COLO668 (cell line): ENCODE measurements around the gene MRPL4.
"Not testable (repeated sequence)": the region's sequence is repeated elsewhere in the genome, so short reads cannot be mapped to it uniquely, and the experiment has no call there.

ENCODE experiments used
- DNase-seq: peaks from one replicate; lab custom pipeline; 2025; ENCODE audit not compliant: unreplicated experiment; lab: John Stamatoyannopoulos, UW

The MRPL4 gene

DNA sequence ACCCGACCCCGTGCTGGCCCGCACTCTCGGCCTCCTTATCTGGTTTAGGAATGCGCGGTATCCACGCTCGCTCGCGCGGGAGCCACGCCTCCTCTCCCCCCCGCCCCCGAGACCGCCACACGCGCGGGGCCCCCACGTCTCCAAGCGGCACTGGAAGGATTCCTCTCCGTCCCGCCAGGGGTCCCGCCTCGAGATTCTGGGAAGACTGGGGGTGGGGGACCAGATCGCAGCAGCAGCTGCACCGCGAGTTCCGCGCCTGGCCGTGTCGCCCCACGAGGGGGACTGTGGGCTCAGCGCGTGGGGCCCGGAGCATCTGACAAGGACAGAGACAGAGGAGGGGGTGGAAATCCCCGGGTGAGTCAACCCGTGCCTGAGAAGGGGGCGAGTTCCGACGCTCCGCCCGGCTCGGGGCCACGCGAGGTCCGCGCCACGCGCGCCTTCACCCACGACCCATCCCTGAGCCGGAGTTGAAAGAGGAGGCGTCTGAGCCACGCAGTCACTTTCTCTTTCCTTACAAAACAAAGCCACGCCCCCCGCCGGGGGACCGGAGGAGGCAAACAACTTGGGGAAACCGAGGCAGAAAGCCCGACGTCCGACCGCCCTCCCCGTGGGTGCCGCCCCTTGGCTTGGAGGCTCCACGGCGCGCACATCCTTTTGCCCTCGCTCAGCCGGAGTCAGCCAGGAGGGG is 21.7 kb upstream of the MRPL4 start:
- DNase-seq, result peak; percentile 19

DNA sequence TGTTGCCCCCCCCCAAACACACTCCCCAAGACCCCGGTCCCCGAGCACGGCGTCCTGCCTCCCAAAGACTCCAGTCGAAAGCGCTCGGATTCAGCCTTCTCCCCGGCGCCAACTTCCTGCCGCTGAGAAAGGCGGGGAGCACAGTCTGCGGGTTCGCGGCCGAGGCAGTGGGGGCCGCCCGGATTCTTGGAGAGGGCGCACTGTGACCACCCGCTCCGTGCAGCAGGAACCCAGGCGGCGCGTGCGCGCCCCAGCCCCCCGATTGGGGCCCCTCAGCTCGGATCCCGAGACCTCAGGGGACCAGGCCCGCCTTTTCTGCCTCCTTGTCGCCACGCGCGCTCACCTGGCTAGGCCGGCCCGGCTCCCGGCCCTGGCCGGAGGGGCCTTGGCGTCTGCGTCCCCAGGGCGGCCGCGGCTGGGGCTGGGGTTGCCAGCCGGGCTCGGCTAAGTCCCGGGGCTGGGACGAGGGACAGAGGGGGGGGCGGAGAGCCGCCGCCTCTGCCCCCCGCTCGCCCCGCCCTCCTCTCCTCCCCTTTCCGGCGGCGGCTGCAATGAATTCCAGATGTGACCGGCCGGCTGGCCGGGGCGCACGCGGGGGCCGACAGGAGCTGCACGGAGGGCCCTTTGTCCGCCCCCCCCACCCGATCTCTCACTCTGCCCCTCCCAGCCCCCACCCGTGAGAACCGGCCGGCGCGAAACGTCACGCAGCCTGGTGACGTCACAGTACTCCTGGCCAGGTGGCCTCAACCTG is 21.0 kb upstream of the MRPL4 start, which contains the start of gene S1PR2:
Gene S1PR2, minus strand, starts transcription at position 471 of the 751 bp plus-strand sequence. CDS start 6,426 bp downstream, outside the sequence.
- peak; percentile 84 for DNase-seq

DNA sequence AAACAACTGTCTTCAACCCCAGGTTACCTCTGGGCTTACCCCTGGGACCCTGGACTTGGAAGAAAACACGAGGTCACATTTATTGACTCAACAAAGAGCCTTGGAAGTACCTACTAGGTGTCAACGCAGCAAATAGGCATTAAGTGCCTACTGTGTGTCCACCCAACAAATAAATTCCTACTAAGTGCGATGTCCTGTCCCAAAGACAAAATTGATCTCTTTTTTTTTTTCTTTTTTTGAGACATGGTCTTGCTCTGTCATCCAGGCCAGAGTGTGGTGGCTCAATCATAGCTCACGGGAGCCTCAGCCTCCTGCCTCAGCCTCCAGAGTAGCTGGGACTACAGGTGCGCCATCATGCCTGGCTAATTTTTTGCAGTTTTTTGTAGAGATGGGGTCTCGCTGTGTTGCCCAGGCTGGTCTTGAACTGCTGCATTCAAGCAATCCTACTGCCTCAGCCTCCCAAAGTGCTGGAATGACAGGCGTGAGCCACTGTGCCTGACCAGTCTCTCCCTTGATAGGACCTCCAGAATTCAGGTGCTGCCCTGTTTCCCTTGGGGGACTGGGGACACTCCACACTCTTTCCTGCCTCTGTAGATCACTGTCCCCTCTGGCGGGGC is 20.3 kb upstream of the MRPL4 start:
- no peak for DNase-seq

DNA sequence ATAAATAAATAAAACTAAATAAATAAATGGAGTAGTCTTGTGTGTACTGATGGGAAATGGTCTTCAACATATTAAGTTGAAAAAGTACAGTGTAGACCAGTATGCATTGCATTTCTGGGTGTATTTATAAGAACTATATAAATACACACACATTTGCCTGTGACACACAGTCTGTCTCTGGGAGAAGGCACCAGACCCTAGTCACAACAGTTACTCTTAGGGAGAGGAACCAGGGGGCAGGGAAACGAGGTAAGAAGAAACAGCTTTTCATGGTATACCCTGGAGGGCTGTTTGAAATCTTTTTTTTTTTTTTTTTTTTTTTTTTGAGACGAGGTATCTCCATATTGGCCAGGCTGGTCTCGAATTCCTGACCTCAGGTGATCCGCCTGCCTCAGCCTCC is 18.1 kb upstream of the MRPL4 start:
- DNase-seq, result no peak

DNA sequence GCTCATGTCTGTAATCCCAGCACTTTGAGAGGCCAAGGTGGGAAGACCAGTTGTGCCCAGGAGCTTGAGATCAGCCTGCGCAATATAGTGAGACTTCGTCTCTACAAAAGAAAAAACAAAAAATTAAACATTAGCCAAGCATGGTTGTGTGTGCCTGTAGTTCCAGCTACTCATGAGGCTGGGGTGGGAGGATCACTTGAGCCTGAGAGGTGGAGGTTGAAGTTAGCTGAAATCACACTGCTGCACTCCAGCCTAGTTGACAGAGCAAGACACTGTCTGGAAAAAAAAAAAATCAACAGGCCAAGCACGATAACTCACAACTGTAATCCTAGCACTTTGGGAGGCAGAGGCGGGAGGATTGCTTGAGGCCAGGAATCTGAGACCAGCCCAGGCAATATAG is 17.0 kb upstream of the MRPL4 start:
- no peak for DNase-seq

DNA sequence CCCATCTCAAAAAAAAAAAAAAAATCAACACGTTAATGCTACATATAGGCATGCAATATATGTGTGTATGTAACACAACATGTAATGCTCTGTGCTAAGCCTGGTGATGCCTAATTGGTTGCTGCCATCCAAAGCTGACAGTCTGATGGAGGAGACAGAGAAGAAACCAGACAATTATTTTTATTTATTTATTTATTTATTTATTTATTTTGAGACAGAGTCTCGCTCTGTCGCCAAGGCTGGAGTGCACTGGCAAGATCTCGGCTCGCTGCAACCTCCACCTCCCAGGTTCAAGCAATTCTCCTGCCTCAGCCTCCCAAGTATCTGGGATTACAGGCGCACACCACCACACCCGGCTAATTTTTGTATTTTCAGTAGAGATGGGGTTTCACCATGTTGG is 16.6 kb upstream of the MRPL4 start:
- not testable (repeated sequence) for DNase-seq

DNA sequence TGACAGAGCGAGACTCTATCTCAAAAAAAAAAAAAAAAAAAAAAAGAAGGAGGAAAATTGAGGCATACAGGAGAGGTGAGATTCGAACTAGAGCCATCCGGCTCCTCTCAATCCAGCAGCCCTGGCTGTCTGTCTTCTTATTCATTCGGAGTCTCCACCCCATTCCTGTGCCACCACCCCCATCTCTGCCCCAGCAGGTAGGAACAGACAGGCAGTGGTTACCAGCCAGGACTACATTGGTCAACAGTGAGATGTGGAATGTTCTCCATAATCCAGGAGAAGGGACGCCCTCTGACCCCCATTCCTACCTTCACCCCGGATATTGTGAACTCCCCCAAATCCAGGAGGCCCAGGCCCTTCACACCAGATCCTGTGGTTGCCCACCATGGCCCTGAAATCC is 14.3 kb upstream of the MRPL4 start:
- peak; percentile 28 for DNase-seq

DNA sequence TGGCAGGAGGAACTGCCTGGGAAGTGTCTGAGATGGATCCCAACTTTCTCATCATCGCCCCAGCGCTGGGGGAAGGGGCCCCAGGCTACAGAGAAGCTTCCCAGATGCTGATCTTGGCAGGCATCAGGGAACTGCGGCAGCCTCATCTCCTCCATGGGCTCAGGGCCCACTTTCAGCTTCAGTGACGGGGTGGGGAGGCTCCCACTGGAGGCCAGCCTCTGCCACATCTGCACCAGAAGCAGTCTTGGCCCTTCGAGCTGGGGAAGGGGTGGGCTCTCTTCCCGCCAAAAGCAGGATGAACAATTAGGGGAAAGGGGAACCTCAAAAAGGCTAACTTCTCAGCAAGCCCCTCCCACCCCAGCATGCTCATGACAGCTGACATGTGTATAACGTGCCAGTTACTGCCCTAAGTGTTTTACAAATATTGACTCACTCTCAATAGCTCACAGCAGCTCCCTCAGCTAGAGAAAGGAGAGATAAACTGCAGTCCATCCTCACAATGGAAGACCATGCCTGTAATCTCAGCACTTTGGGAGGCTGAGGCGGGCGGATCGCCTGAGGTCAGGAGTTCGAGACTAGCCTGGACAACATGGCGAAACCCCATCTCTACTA is 13.7 kb upstream of the MRPL4 start:
- DNase-seq, result peak; percentile 76

DNA sequence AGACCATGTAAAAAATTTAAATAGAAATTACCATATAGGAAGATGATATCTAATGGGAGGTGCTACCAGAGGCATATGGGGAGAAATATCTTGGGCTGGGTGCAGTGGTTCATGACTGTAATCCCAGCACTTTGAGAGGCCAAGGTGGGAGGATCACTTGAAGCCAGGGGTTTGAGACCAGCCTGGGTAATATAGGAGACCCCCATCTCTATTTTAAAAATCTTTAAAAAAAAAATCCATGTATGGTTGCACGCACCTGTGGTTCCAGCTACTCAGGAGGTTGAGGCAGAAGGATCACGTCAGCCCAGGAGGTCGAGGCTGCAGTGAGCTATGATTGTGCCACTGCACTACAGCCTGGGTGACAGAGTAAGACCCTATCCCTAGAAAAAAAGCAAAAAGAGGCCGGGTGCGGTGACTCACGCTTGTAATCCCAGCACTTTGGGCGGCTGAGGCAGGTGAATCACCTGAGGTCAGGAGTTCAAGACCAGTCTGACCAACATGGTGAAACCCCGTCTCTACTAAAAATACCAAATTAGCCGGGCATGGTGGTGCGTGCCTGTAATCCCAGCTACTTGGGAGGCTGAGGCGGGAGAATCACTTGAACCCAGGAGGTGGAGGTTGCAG is 10.1 kb upstream of the MRPL4 start:
- DNase-seq, result not testable (repeated sequence)

DNA sequence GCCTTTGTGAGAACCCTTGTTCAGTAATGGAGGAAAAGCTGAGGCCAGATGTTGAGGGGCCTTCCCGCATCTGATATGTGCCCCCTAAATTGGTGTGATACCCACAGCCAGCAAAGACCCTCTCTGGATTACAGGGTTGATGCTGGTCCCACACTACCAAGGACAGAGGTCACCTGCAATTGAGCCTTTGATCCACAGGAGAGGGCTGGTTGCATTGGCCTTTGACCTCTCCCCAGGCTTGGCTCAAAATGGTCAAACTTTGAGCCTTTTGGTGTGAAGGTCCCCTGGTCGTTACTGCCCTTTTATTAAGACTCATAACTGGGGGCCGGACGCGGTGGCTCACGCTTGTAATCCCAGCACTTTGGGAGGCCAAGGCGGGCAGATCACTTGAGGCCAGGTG is 8.4 kb upstream of the MRPL4 start:
- no peak for DNase-seq

DNA sequence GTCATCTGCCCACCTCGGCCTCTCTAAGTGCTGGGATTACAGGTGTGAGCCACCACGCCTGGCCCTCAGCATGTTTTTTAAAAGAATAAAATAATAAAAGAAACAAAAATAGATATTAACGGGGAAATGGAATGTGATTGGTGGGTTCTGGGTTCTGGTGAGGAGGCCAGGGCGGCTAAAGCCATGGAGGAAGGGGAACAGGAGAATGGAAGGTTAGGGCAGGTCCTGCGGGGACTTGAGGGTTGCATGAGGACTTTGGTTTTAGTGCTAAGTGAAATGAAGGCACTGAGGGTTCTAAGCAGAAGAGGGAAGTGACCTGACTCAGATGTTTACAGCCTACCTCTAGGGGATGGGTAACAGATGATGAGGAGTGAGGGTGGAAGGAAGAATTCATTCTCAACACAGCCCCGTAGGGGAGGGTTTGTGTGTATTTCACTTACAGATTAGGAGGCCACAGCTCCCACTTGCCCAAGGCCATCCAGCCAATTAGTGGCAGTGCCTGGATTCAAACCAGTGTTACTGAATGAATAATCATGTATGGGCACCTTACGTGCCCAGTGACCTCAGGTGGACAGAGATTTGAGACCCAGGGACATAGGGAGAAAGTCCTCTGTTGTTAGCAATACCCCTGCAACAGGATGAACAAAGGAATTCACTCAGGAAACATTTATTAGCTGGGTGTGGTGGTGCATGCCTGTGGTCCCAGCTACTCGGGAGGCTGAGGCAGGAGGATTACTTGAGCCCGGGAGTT is 6.7 kb upstream of the MRPL4 start:
- no peak for DNase-seq

DNA sequence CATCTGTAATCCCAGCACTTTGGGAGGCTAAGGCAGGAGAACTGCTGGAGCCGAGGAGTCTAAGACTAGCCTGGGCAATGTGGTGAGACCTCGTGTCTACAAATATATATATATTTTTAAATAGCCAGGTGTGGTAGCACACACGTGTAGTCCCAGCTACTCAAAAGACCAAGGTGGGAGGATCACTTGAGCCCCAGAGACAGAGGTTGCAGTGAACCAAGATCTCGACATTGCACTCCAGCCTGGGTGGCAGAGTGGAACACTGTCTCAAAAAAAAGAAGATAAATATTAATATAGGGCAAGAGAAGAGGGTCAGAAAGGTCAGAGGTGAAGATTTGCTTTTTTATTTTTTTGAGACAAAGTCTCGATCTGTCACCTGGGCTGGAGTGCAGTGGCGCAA is 5.5 kb upstream of the MRPL4 start:
- no peak for DNase-seq

DNA sequence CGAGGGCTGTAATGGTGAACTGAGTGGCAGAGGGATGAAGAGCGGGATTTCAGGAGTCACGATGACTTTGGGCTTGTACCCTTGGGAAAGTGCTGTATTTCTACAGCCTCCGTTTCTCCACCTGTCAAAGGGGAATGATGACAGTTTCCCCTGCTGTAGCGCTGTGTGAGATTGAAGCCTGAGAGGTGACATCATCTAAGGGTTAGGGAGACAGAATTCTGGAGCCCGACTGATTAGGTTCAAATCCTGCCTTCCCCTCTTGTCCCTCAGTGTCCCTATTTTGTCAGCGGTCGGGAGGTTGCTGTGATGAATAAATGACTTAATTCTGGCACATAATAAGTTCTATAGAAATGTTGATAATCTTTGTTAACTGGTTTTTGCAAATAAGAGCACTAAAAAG is 693 bp downstream of the MRPL4 start:
- DNase-seq, result no peak

DNA sequence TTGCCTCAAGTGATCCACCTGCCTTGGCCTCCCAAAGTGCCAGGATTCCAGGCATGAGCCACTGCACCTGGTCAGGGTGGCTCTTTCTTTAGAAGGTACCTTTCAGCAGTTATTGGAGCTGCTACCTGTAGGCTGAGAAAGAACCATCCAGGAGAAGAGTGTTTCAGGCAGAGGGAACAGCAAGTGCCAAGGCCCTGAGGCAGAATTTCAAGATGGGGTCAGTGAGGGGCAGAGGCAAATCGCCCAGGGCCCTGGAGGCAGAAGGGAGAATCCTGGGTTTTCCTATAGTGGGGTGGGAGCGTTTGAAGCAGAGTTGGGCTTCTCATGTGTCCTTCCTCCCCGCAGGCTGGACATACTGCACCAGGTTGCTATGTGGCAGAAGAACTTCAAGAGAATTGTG is 2.2 kb downstream of the MRPL4 start:
- no peak for DNase-seq

DNA sequence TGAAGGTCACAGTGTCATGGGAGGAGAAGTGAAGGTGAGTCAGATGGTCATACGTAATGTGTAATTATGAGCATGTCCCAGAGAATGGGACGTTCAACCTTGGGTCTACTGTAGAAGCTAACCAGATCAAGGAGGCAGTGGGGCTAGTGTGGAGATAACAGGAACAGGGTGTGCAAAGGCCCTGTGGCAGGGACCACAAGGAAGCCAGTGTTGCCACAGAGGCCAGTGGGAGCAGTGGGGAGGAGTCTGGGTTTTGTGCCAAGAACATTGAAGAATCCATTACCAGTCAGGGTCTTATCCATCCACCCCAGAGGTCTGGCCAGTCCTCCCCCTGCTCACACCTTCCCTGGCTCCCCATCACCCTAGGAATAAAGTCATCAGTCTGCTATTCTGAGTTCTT is 3.3 kb downstream of the MRPL4 start:
- no peak for DNase-seq

DNA sequence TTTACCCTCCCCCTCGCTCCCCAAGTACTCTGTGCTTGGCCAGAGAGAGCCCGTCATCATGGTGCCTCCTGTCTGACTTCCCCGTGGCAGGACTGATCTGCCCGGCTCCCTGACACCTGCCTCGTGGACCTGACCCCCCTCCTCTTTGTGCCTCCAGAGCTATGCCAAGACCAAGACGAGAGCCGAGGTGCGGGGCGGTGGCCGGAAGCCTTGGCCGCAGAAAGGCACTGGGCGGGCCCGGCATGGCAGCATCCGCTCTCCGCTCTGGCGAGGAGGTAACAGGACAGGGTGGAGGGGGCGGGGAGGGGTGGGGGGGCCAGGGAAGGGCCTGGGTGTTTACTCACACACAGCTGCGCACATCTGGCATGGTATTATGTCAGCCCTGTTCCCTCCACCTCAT is 4.5 kb downstream of the MRPL4 start:
- no peak for DNase-seq

DNA sequence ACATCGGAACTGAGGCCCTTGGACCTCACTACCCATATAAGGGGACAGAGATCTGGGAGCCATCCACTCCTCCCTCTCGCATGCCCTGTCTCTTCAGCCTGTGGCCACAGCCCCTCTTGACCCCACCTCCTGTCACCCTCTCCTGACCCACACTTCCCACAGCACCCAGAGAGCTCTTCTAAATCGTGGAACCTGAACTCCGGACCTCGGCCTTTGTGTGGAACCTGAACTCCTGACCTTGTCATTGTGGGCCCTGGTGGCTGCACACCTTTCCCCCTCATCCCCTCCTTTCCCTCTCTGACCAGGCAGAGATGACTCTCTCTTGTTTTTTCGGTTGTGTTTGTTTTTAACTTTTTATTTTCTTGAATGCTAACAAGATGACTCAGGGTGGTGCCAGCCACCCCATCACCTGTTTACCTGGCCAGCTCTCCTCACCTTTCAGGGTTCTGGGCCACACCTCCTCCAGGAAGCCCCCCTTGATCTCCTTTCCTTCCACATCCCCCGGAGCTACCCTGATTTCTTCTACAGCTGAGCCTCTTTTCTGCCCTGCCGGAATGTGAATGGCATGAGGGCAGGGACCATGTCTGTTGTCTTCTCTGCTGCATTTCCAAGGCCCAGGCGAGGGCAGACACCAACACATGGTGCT is 5.1 kb downstream of the MRPL4 start:
- DNase-seq, result no peak

DNA sequence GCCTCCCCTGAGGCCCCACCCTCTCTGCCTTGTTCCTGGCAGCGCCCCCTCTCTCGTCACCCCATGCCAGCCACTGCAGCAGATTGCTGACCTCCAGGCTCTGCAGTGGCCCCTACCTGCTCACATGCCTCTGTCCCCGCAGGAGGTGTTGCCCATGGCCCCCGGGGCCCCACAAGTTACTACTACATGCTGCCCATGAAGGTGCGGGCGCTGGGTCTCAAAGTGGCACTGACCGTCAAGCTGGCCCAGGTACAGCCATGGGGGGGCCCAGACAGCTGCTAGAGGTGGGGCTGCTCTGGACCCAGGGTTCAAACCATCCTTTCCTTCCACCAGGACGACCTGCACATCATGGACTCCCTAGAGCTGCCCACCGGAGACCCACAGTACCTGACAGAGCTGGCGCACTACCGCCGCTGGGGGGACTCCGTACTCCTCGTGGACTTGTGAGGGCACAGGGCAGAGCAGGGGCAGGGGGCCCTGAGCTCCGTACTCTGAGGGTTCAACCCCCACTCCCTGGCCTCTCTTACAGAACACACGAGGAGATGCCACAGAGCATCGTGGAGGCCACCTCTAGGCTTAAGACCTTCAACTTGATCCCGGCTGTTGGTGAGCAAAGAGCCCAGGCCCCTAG is 6.2 kb downstream of the MRPL4 start:
- no peak for DNase-seq

DNA sequence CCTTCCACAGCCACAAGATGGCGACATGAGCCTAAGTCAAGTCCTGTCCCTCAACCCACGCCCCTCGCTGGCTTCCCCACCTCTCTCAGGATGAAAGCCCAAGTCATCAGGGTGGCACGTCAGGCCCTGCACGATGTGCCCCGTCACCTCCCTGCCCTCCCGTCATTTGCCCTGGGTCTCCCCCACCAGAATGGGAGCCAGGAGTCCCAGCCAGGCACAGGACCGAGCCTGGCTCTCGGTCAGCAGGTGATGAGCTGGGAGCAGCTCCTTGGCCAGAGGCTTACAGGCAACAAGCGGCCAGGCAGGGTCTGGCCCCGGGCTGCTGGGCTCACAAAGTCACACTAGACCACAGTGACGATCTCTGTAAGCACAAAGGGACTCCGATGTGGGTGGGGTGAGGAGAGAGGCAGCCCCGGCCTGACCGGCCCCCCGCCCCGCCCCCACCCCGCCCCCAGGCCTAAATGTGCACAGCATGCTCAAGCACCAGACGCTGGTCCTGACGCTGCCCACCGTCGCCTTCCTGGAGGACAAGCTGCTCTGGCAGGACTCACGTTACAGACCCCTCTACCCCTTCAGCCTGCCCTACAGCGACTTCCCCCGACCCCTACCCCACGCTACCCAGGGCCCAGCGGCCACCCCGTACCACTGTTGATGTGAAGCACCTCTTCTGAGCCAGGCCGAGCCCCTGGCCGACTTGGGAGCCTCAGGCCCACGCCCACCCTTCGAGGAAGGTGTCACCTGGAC is 7.3 kb downstream of the MRPL4 start:
- DNase-seq, result peak; percentile 75
